HEK293 (cell line): ENCODE measurements around the gene RGSL1.

Experiments
- CTCF ChIA-PET: fragments of 350-600 bp; formaldehyde crosslinking; extraction: SDS; loops from one replicate; lab custom pipeline; 2021; ENCODE audit warnings: antibody characterized with exemption; lab: Yijun Ruan, JAX
- POLR2A ChIA-PET: fragments of 300-600 bp; formaldehyde crosslinking; extraction: SDS; loops from one replicate; lab custom pipeline; 2020; ENCODE audit warnings: antibody characterized with exemption, inconsistent platforms; lab: Yijun Ruan, JAX
- H3K27ac ChIP-seq: fragments of 200-500 bp; sonication (Bioruptor generic); 2 replicates; pipeline ENCODE4 v1.5.1; 2014; ENCODE audit warnings: low read depth, low read length, control low read depth, inconsistent platforms; ENCODE audit errors: extremely low read depth
- H3K36me3 ChIP-seq, 2 experiments: fragments of 200-500 bp in 1 of 2; sonication (Bioruptor generic) in 1 of 2; 1 replicate in 1 of 2; 2 replicates in 1 of 2; pipeline ENCODE4 v1.5.1; 2014 to 2017; ENCODE audit warnings: inconsistent platforms in 2 of 2, low read length in 2 of 2; ENCODE audit not compliant: control insufficient read depth in 2 of 2, insufficient read depth in 1 of 2
- H3K4me1 ChIP-seq: fragments of 200-500 bp; sonication (Bioruptor generic); 2 replicates; pipeline ENCODE4 v1.5.1; 2014; ENCODE audit warnings: mild to moderate bottlenecking, low read length, inconsistent platforms; ENCODE audit not compliant: control insufficient read depth, insufficient read depth
- H3K4me3 ChIP-seq: 2 replicates; pipeline ENCODE4 v1.5.1; 2011; ENCODE audit warnings: low read depth, mild to moderate bottlenecking, control low read depth, low read length, moderate library complexity
- H3K9me3 ChIP-seq: fragments of 200-500 bp; sonication (Bioruptor generic); 2 replicates; pipeline ENCODE4 v1.5.1; 2014; ENCODE audit warnings: low read depth, low read length, inconsistent platforms; ENCODE audit not compliant: control insufficient read depth, insufficient read depth
- AEBP2 ChIP-seq: fragments of 450-650 bp; formaldehyde crosslinking; IDR thresholded peaks from 2 replicates; pipeline ENCODE4 v1.5.1; 2016; ENCODE audit warnings: missing biosample characterization, missing genetic modification characterization, borderline replicate concordance
- ATF2 ChIP-seq: fragments of 450-650 bp; formaldehyde crosslinking; IDR thresholded peaks from 2 replicates; pipeline ENCODE4 v1.5.1; 2016; ENCODE audit warnings: missing biosample characterization, missing genetic modification characterization, low read depth
- GFI1B ChIP-seq: fragments of 450-650 bp; formaldehyde crosslinking; IDR thresholded peaks from 2 replicates; pipeline ENCODE4 v1.5.1; 2016; ENCODE audit warnings: missing biosample characterization, missing genetic modification characterization
- GLI2 ChIP-seq: fragments of 450-650 bp; formaldehyde crosslinking; IDR thresholded peaks from 2 replicates; pipeline ENCODE4; 2017; ENCODE audit warnings: missing biosample characterization, missing genetic modification characterization, low read depth, borderline replicate concordance
- MYNN ChIP-seq: fragments of 450-650 bp; formaldehyde crosslinking; IDR thresholded peaks from 2 replicates; pipeline ENCODE4 v1.5.1; 2016; ENCODE audit warnings: missing biosample characterization, missing genetic modification characterization, borderline replicate concordance
- PRDM2 ChIP-seq: fragments of 450-650 bp; formaldehyde crosslinking; IDR thresholded peaks from 2 replicates; pipeline ENCODE4 v1.5.1; 2016; ENCODE audit warnings: missing biosample characterization, missing genetic modification characterization, borderline replicate concordance
- ZFP37 ChIP-seq: fragments of 450-650 bp; formaldehyde crosslinking; IDR thresholded peaks from 2 replicates; pipeline ENCODE4 v1.5.1; 2016; ENCODE audit warnings: missing biosample characterization, missing genetic modification characterization
- ZNF157 ChIP-seq: fragments of 450-650 bp; formaldehyde crosslinking; IDR thresholded peaks from 2 replicates; pipeline ENCODE4 v1.5.1; 2016; ENCODE audit warnings: missing biosample characterization, missing genetic modification characterization
- ZNF24 ChIP-seq: fragments of 450-650 bp; formaldehyde crosslinking; IDR thresholded peaks from 2 replicates; pipeline ENCODE4 v1.5.1; 2016; ENCODE audit warnings: missing biosample characterization, missing genetic modification characterization
- ZNF341 ChIP-seq: fragments of 450-650 bp; formaldehyde crosslinking; IDR thresholded peaks from 2 replicates; pipeline ENCODE4; 2016; ENCODE audit warnings: low read depth, missing biosample characterization, missing genetic modification characterization
- ZNF37A ChIP-seq: fragments of 450-650 bp; IDR thresholded peaks from 2 replicates; pipeline ENCODE4 v1.5.1; 2018; ENCODE audit warnings: missing biosample characterization, missing genetic modification characterization
- ZNF529 ChIP-seq: fragments of 450-650 bp; formaldehyde crosslinking; IDR thresholded peaks from 2 replicates; pipeline ENCODE4 v1.5.1; 2017; ENCODE audit warnings: missing genetic modification characterization, missing biosample characterization; ENCODE audit not compliant: insufficient replicate concordance
- ZNF548 ChIP-seq: fragments of 450-650 bp; formaldehyde crosslinking; IDR thresholded peaks from 2 replicates; pipeline ENCODE4 v1.5.1; 2016; ENCODE audit warnings: missing biosample characterization, missing genetic modification characterization
- ZNF561 ChIP-seq: fragments of 450-650 bp; IDR thresholded peaks from 2 replicates; pipeline ENCODE4 v1.5.1; 2018; ENCODE audit warnings: missing biosample characterization, missing genetic modification characterization, borderline replicate concordance
- ZNF571 ChIP-seq: fragments of 450-650 bp; formaldehyde crosslinking; IDR thresholded peaks from 2 replicates; pipeline ENCODE4 v1.5.0; 2017; ENCODE audit warnings: missing biosample characterization, missing genetic modification characterization
- ZNF626 ChIP-seq: fragments of 450-650 bp; sonication (Bioruptor Pico); formaldehyde crosslinking; IDR thresholded peaks from 2 replicates; pipeline ENCODE4 v1.5.1; 2018; ENCODE audit warnings: missing biosample characterization, missing genetic modification characterization, inconsistent platforms
- ZNF629 ChIP-seq: fragments of 450-650 bp; formaldehyde crosslinking; IDR thresholded peaks from 2 replicates; pipeline ENCODE4 v1.5.1; 2017; ENCODE audit warnings: missing biosample characterization, missing genetic modification characterization
- ZNF701 ChIP-seq: fragments of 450-650 bp; formaldehyde crosslinking; IDR thresholded peaks from 2 replicates; pipeline ENCODE4 v1.5.1; 2016; ENCODE audit warnings: missing biosample characterization, missing genetic modification characterization
- ZNF747 ChIP-seq: fragments of 450-650 bp; formaldehyde crosslinking; IDR thresholded peaks from 2 replicates; pipeline ENCODE4 v1.5.1; 2016; ENCODE audit warnings: missing biosample characterization, missing genetic modification characterization
- ZXDB ChIP-seq: fragments of 450-650 bp; formaldehyde crosslinking; IDR thresholded peaks from 2 replicates; pipeline ENCODE4 v1.5.1; 2016; ENCODE audit warnings: missing biosample characterization, missing genetic modification characterization
- TF ChIP-seq, protein P1 (sequence below): fragments of 450-650 bp; formaldehyde crosslinking; IDR thresholded peaks from 2 replicates; pipeline ENCODE4 v1.5.1; 2016; ENCODE audit warnings: missing biosample characterization, missing genetic modification characterization

Gene RGSL1

GRCh38 chr1:182561456-182561855 lies 111.5 kb downstream of the RGSL1 start (continued):
- TF ChIP-seq ZXDB (tag by site-specific recombination) (no peak), ZNF341 (tag by site-specific recombination) (no peak), ZNF701 (tag by site-specific recombination) (no peak)

GRCh38 chr1:182563095-182563494 lies 113.1 kb downstream of the RGSL1 start:
- no peaks in the 10 kb centered on the region for H3K4me1 ChIP-seq
- H3K9me3 ChIP-seq = no peaks in the 10 kb centered on the region
- CTCF ChIA-PET = interaction anchor here (2.1 kb wide), 1 partner anchor 33 kb away, joined by 5 read pairs; no protein-coding TSS in a partner anchor
- POLR2A ChIA-PET = no interaction called here
- no peak overlapping the region for H3K4me3 ChIP-seq
- no peak for TF ChIP-seq GLI2 (tag by site-specific recombination)
- TF ChIP-seq MYNN = no peak
- no peak for TF ChIP-seq AEBP2 (tag by site-specific recombination)
- TF ChIP-seq ZFP37 (tag by site-specific recombination) = no peak
- no peak for TF ChIP-seq GFI1B
- no peak for TF ChIP-seq ZNF548 (tag by site-specific recombination)
- no peak for TF ChIP-seq ZNF529 (tag by site-specific recombination)
- no peak for TF ChIP-seq ZNF24 (tag by site-specific recombination)
- no peak overlapping the region for H3K27ac ChIP-seq
- no peaks in the 10 kb centered on the region for H3K36me3 ChIP-seq

- Histone ChIP-seq H3K27ac (no peak overlapping the region), H3K4me1 (no peaks in the 10 kb centered on the region), H3K9me3 (no peaks in the 10 kb centered on the region), H3K4me3 (no peak overlapping the region), H3K36me3 (no peaks in the 10 kb centered on the region)
- ChIA-PET POLR2A (no interaction called here), CTCF (no interaction called here)
- TF ChIP-seq ZNF629 (no peak), ATF2 (tag by site-specific recombination) (peak; percentile 56; the same call in 1 of the 2 replicates), ZNF157 (tag by site-specific recombination) (no peak)
Measured at GRCh38 chr1:182564406-182565004, 114.6 kb downstream of the RGSL1 start.

DNA sequence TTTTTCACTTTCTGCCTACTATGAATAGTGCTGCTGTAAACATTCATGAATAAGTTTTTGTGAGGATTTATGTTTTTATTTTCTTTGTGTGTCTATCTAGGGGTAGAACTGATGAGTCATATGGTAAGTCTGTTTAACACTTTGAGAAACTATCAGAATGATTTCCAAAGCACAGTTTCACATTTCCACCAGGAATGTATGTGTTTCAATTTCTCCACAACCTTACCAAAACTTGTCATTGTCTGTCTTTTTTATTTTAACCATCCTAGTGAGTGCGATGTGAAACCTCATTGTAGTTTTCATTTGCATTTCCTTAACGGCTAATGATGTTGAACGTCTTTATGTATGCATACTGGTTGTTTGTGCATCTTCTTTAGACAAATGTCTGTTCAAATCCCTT lies 115.6 kb downstream of the RGSL1 start:
- Histone ChIP-seq H3K4me1 (no peaks in the 10 kb centered on the region), H3K27ac (no peak overlapping the region), H3K9me3 (no peaks in the 10 kb centered on the region), H3K4me3 (no peak overlapping the region), H3K36me3 (no peaks in the 10 kb centered on the region)
- CTCF ChIA-PET = interaction anchor here (2.0 kb wide), 1 partner anchor 31 kb away, joined by 8 read pairs; no protein-coding TSS in a partner anchor
- POLR2A ChIA-PET = no interaction called here
- TF ChIP-seq PRDM2 (no peak), ZNF747 (no peak), ZNF626 (no peak), ZNF571 (no peak), ZNF561 (tag by site-specific recombination) (no peak), ZNF37A (tag by site-specific recombination) (no peak)
- TF ChIP-seq, protein P1, sequence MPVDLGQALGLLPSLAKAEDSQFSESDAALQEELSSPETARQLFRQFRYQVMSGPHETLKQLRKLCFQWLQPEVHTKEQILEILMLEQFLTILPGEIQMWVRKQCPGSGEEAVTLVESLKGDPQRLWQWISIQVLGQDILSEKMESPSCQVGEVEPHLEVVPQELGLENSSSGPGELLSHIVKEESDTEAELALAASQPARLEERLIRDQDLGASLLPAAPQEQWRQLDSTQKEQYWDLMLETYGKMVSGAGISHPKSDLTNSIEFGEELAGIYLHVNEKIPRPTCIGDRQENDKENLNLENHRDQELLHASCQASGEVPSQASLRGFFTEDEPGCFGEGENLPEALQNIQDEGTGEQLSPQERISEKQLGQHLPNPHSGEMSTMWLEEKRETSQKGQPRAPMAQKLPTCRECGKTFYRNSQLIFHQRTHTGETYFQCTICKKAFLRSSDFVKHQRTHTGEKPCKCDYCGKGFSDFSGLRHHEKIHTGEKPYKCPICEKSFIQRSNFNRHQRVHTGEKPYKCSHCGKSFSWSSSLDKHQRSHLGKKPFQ (tag by site-specific recombination) = no peak
